Right cardiac atrium (tissue), 5 donors: ENCODE measurements around the gene IP6K1. TPM values are rescaled to one million over a fixed set of nuclear protein-coding genes. Genes with fewer than 3 reads are reported as not detected.
A peak's percentile ranks its signal among the peaks of the same experiment; 100 is the strongest.
"Not testable (repeated sequence)": the region's sequence is repeated elsewhere in the genome, so short reads cannot be mapped to it uniquely, and the experiment has no call there.

Experiments
- ATAC-seq, 2 donors: fragments of 200-7000 bp; cut with Tn5 transposase; one replicate each; pipeline versions ENCODE4 v1.8.0 to v1.9.1; 2020; ENCODE audit warnings: moderate library complexity in 2 of 2, mild to moderate bottlenecking in 1 of 2
- DNase-seq, 3 donors: peaks; one replicate each; pipeline ENCODE4 v3.0.0-alpha.2; 2020
- H3K27ac ChIP-seq: one replicate; pipeline ENCODE4 v1.5.1; 2013; ENCODE audit warnings: mild to moderate bottlenecking, low read length, control low read depth, moderate library complexity
- H3K27me3 ChIP-seq: one replicate; pipeline ENCODE4 v1.6.1; 2013; ENCODE audit not compliant: control insufficient read depth, insufficient read depth
- H3K4me1 ChIP-seq: one replicate; pipeline ENCODE4 v1.6.1; 2013; ENCODE audit warnings: low read length; ENCODE audit not compliant: control insufficient read depth, insufficient read depth
- H3K4me3 ChIP-seq: one replicate; pipeline ENCODE4 v1.5.1; 2013; ENCODE audit warnings: low read length, control low read depth
- H3K9me3 ChIP-seq: one replicate; pipeline ENCODE4 v1.6.1; 2013; ENCODE audit warnings: low read length; ENCODE audit not compliant: control insufficient read depth
- WGBS: extraction: QIAGEN DNeasy Blood & Tissue Kit; methylation state at CpG from one replicate; pipeline ENCODE4 v1.1.7; 2013; 5-methylcytosine and 5-hydroxymethylcytosine counted together
- intact Hi-C, 4 donors: fragments of 100-400 bp; cut with DNase I; formaldehyde crosslinking; loops; one replicate each; pipeline versions ENCODE4 v1.11.0 to v1.14.0; 2022 to 2023
- polyA plus RNA-seq: library from polyadenylated mRNA; stranded (reverse); fragments of 200-250 nt; gene quantifications from one replicate; pipeline ENCODE4 v1.2.3, GENCODE V29; 2013
- total RNA-seq, 4 donors: library from RNA; stranded (reverse); fragmentation: NEBNext Ultra II Directional; extraction: Animal tissue kit (Norgen Biotek cat#: 25700); gene quantifications; one replicate each; pipeline ENCODE4 v1.2.1, GENCODE V29; 2021
- donor health status: healthy with polysubstance abuse.
- donor health status: DM: no; HTN: yes; CAD: no.
- donor health status: DM: no; HTN: no; CAD: no.
- donor health status: DM: no; HTN: yes; CAD: no; lungs with severe emphysema.
- donor health status: DM: yes; HTN: yes; CAD: no.

The IP6K1 gene
- total and polyA plus RNA-seq, 5 donors: 14.6 to 24.0 (median 21.5) TPM

- ATAC-seq, H3K27me3 ChIP-seq, intact Hi-C loops, H3K4me3 ChIP-seq, H3K27ac ChIP-seq, H3K9me3 ChIP-seq, H3K4me1 ChIP-seq: not testable (repeated sequence)
- peak in 2 of 3 donors; percentile 3 to 14 for DNase-seq
- WGBS: 64% methylated on average over 6 of the region's 6 CpGs
Observed at GRCh38 chr3:49694409-49695070, 91.8 kb downstream of the IP6K1 start.

- intact Hi-C loops, H3K27ac ChIP-seq, H3K4me3 ChIP-seq, ATAC-seq, H3K4me1 ChIP-seq, H3K9me3 ChIP-seq, H3K27me3 ChIP-seq: not testable (repeated sequence)
- DNase-seq: peak in 1 of 3 donors; percentile 9
- WGBS: 81% methylated on average over 3 of the region's 3 CpGs
Observed at GRCh38 chr3:49691481-49691880, 94.9 kb downstream of the IP6K1 start.

- H3K27ac ChIP-seq, ATAC-seq, intact Hi-C loops, DNase-seq, H3K27me3 ChIP-seq, H3K4me3 ChIP-seq, H3K4me1 ChIP-seq, H3K9me3 ChIP-seq: not testable (repeated sequence)
- 90% methylated on average over 3 of the region's 3 CpGs for WGBS
Observed at GRCh38 chr3:49690856-49691255, 95.5 kb downstream of the IP6K1 start.

GRCh38 chr3:49689908-49690624, 96.3 kb downstream of the IP6K1 start:
- ATAC-seq, H3K9me3 ChIP-seq, DNase-seq, H3K4me1 ChIP-seq, intact Hi-C loops, H3K27me3 ChIP-seq: not testable (repeated sequence)
- Histone ChIP-seq H3K4me3 (peak overlapping the region; percentile 90), H3K27ac (peak overlapping the region; percentile 75)
- 8% methylated on average over 16 of the region's 16 CpGs for WGBS

- peak within 1 kb of the TSS; percentile 75 for H3K27ac ChIP-seq
- intact Hi-C loops: no loop called here
- H3K9me3 ChIP-seq: no peaks in the 10 kb centered on the region
- ATAC-seq: peak; percentile 81
- H3K27me3 ChIP-seq: no peaks in the 10 kb centered on the region
- peak within 1 kb of the TSS; percentile 90 for H3K4me3 ChIP-seq
- WGBS: 1% methylated on average over 66 of the region's 66 CpGs
- peaks cover 4% of the 10 kb centered on the region for H3K4me1 ChIP-seq
- DNase-seq: peak; percentile 94 to 97 (median 97)
Observed at GRCh38 chr3:49689046-49689907, 97.1 kb downstream of the IP6K1 start, which contains the start of the genes MST1 and RNF123. TSS of gene MST1 (minus strand) at chr3:49689474. CDS start at chr3:49688691, 783 bp downstream. TSS of gene RNF123 (plus strand) at chr3:49689557. CDS start at chr3:49691166, 1,609 bp downstream.

- H3K27me3 ChIP-seq, H3K4me1 ChIP-seq, H3K27ac ChIP-seq, intact Hi-C loops, H3K9me3 ChIP-seq: not testable (repeated sequence)
- ATAC-seq (peak in 1 of 2 donors; percentile 1), DNase-seq (peak in 1 of 3 donors; percentile 36)
- peak overlapping the region; percentile 90 for H3K4me3 ChIP-seq
- WGBS: 54% methylated on average over 7 of the region's 7 CpGs
Observed at GRCh38 chr3:49688338-49689045, 97.8 kb downstream of the IP6K1 start.

GRCh38 chr3:49687424-49687795, 98.9 kb downstream of the IP6K1 start:
- H3K27me3 ChIP-seq, H3K4me3 ChIP-seq, ATAC-seq, H3K4me1 ChIP-seq, DNase-seq, H3K27ac ChIP-seq, H3K9me3 ChIP-seq, intact Hi-C loops: not testable (repeated sequence)
- 93% methylated on average over 12 of the region's 12 CpGs for WGBS

GRCh38 chr3:49686769-49687423, 99.4 kb downstream of the IP6K1 start:
- ATAC-seq: peak; percentile 27 to 49
- 13% methylated on average over 44 of the region's 44 CpGs for WGBS
- H3K4me3 ChIP-seq, H3K27ac ChIP-seq, H3K9me3 ChIP-seq, H3K4me1 ChIP-seq, H3K27me3 ChIP-seq, intact Hi-C loops: not testable (repeated sequence)
- DNase-seq: peak; percentile 62 to 83 (median 78)

GRCh38 chr3:49686346-49686745, 100.0 kb downstream of the IP6K1 start:
- H3K4me3 ChIP-seq, H3K4me1 ChIP-seq, H3K27ac ChIP-seq, H3K27me3 ChIP-seq, intact Hi-C loops, H3K9me3 ChIP-seq: not testable (repeated sequence)
- DNase-seq (peak in 1 of 3 donors; percentile 42), ATAC-seq (peak; percentile 2 to 5)
- 3% methylated on average over 25 of the region's 29 CpGs for WGBS

GRCh38 chr3:49685846-49686245, 100.5 kb downstream of the IP6K1 start:
- H3K27ac ChIP-seq, H3K27me3 ChIP-seq, H3K4me1 ChIP-seq, H3K9me3 ChIP-seq, ATAC-seq, intact Hi-C loops, H3K4me3 ChIP-seq: not testable (repeated sequence)
- 18% methylated on average over 35 of the region's 36 CpGs for WGBS
- peak in 2 of 3 donors; percentile 14 to 59 for DNase-seq
